ENCODE data around the gene RMRP.
"Not testable (repeated sequence)": the region's sequence is repeated elsewhere in the genome, so short reads cannot be mapped to it uniquely, and the experiment has no call there.

GRCh38 chr9:35640431-35640830 is 17.4 kb downstream of the RMRP start:
- not testable (repeated sequence) for TF ChIP-seq CTCF (optimal IDR thresholded peaks at IDR 0.05 in 1 of 3, IDR thresholded peaks at IDR 0.05 in 1 of 3, conservative IDR thresholded peaks at IDR 0.05 in 1 of 3; ENCODE audit: extremely low read depth in 1 of 3, insufficient read depth in 2 of 3, low read length in 3 of 3); EZH2 (IDR thresholded peaks at IDR 0.05; ENCODE audit: low read length)

Measured in keratinocyte (primary cell).